HepG2 (cell line): ENCODE measurements around the gene DUSP9. TPM values are rescaled to one million over a fixed set of nuclear protein-coding genes. Genes with fewer than 3 reads are reported as not detected.

Experiments used
- ATAC-seq: fragments of 200-7000 bp; cut with Tn5 transposase; 3 replicates; pipeline ENCODE4 v1.9.1; 2020; ENCODE audit warnings: mild to moderate bottlenecking, moderate library complexity
- BruUV-seq: library from RNA; stranded (reverse); fragments of 400-500 nt; replicated peaks from 2 replicates; lab custom pipeline; 2021; lab: Mats Ljungman, UMichigan
- CTCF ChIA-PET: fragments of 300-600 bp; formaldehyde crosslinking; extraction: SDS; loops from one replicate; lab custom pipeline; 2021; ENCODE audit warnings: low total read pairs, inconsistent platforms, low intra/inter-chr PET ratio; lab: Yijun Ruan, JAX
- POLR2A ChIA-PET: fragments of 350-600 bp; sonication (Branson Sonifier 250); formaldehyde crosslinking; loops from one replicate; lab custom pipeline; 2020; ENCODE audit warnings: antibody characterized with exemption, inconsistent platforms; lab: Yijun Ruan, JAX
- DNase-seq: peaks from one replicate; pipeline ENCODE4 v3.0.0-alpha.2; 2015; ENCODE audit warnings: low spot score
- FAIRE-seq: peaks from 3 replicates; lab custom pipeline; 2011; peaks lifted over from hg19 to GRCh38; lab: Jason Lieb, UNC
- H2AFZ ChIP-seq: one replicate; pipeline ENCODE4 v1.6.1; 2011; ENCODE audit warnings: low read length, inconsistent platforms
- H3K27ac ChIP-seq: fragments of 300-600 bp; 3 replicates; pipeline ENCODE4 v1.8.0; 2011; ENCODE audit warnings: mixed run types, mild to moderate bottlenecking, mixed read lengths, low read length, inconsistent platforms; ENCODE audit not compliant: insufficient read depth; ENCODE audit errors: extremely low read length
- H3K27me3 ChIP-seq, 2 experiments: fragments of 200-600 bp in 1 of 2; 2 replicates in 1 of 2; 3 replicates in 1 of 2; pipeline versions ENCODE4 v1.6.0 to v1.8.0; 2011; ENCODE audit warnings: low read length in 2 of 2, mild to moderate bottlenecking in 2 of 2, moderate library complexity in 2 of 2, inconsistent platforms in 1 of 2; ENCODE audit not compliant: insufficient read depth in 2 of 2, control insufficient read depth in 1 of 2
- H3K36me3 ChIP-seq, 2 experiments: fragments of 200-600 bp in 1 of 2; replicated peaks in 1 of 2; 2 replicates in 1 of 2; 3 replicates in 1 of 2; pipeline versions ENCODE4 v1.5.1 to v1.8.0; 2011; ENCODE audit warnings: low read length in 2 of 2, inconsistent platforms in 1 of 2; ENCODE audit not compliant: insufficient read depth in 2 of 2, control insufficient read depth in 1 of 2
- H3K4me1 ChIP-seq: 2 replicates; pipeline ENCODE4 v1.5.1; 2012; ENCODE audit warnings: low read length, inconsistent platforms; ENCODE audit not compliant: insufficient read depth
- H3K4me2 ChIP-seq: 2 replicates; pipeline ENCODE4 v1.6.0; 2011; ENCODE audit warnings: low read depth, low read length, inconsistent platforms
- H3K4me3 ChIP-seq, 3 experiments: fragments of 200-600 bp in 1 of 3; sonication (generic), shearing (Covaris generic) in 1 of 3; replicated peaks in 1 of 3; 2 replicates each; pipeline ENCODE4 v1.5.1; 2011 to 2016; ENCODE audit warnings: low read length in 3 of 3, inconsistent platforms in 2 of 3, low read depth in 2 of 3, mild to moderate bottlenecking in 2 of 3, control low read depth in 1 of 3, mixed read lengths in 1 of 3; ENCODE audit not compliant: insufficient read depth in 1 of 3
- H3K79me2 ChIP-seq: one replicate; pipeline ENCODE4 v1.6.1; 2011; ENCODE audit warnings: low read length, inconsistent platforms; ENCODE audit not compliant: insufficient read depth
- H3K9ac ChIP-seq: 2 replicates; pipeline ENCODE4 v1.6.0; 2011; ENCODE audit warnings: mild to moderate bottlenecking, low read depth, low read length, inconsistent platforms; ENCODE audit not compliant: insufficient read depth
- H3K9me3 ChIP-seq: 2 replicates; pipeline ENCODE4 v1.5.1; 2012; ENCODE audit warnings: mild to moderate bottlenecking, low read length
- H4K20me1 ChIP-seq: 2 replicates; pipeline ENCODE4 v1.6.0; 2011; ENCODE audit warnings: inconsistent platforms, mild to moderate bottlenecking, low read length, moderate library complexity; ENCODE audit not compliant: insufficient read depth
- AGO2 ChIP-seq: fragments of 200-400 bp; formaldehyde crosslinking; optimal IDR thresholded peaks from 2 replicates; pipeline ENCODE3; 2017; ENCODE audit warnings: mild to moderate bottlenecking, low read depth, low read length, moderate library complexity
- CSRNP1 ChIP-seq: sonication (generic); formaldehyde crosslinking; IDR thresholded peaks from 2 replicates; pipeline ENCODE4 v1.8.1; 2023; ENCODE audit warnings: mild to moderate bottlenecking, missing genetic modification reagents
- ELK4 ChIP-seq: sonication (generic); formaldehyde crosslinking; IDR thresholded peaks from 2 replicates; pipeline ENCODE4 v1.9.0; 2021; ENCODE audit warnings: missing genetic modification reagents, borderline replicate concordance
- HNRNPH1 ChIP-seq: fragments of 200-400 bp; formaldehyde crosslinking; optimal IDR thresholded peaks from 2 replicates; pipeline ENCODE3; 2017; ENCODE audit warnings: mild to moderate bottlenecking, low read depth, low read length
- HOXA5 ChIP-seq: sonication (generic); formaldehyde crosslinking; IDR thresholded peaks from 2 replicates; pipeline ENCODE4 v1.4.0; 2020; ENCODE audit warnings: missing genetic modification reagents
- PAF1 ChIP-seq: IDR thresholded peaks from 2 replicates; pipeline ENCODE4 v1.6.1; 2016; ENCODE audit warnings: missing genetic modification reagents, missing compliant biosample characterization
- POLR2AphosphoS5 ChIP-seq: IDR thresholded peaks from 2 replicates; pipeline ENCODE4 v1.6.1; 2012; ENCODE audit warnings: low read depth, low read length
- SCMH1 ChIP-seq: sonication (generic); formaldehyde crosslinking; IDR thresholded peaks from 2 replicates; pipeline ENCODE4 v1.9.0; 2021; ENCODE audit warnings: missing genetic modification reagents, mild to moderate bottlenecking, borderline replicate concordance
- ZBTB33 ChIP-seq: sonication (generic); formaldehyde crosslinking; IDR thresholded peaks from 2 replicates; pipeline ENCODE4 v1.4.0; 2020; ENCODE audit warnings: missing genetic modification reagents
- ZNF44 ChIP-seq: sonication (generic); formaldehyde crosslinking; IDR thresholded peaks from 2 replicates; pipeline ENCODE4 v1.5.1; 2020; ENCODE audit warnings: mild to moderate bottlenecking, missing genetic modification reagents
- ZSCAN5A ChIP-seq: sonication (generic); formaldehyde crosslinking; IDR thresholded peaks from 2 replicates; pipeline ENCODE4 v1.8.0; 2022; ENCODE audit warnings: mild to moderate bottlenecking, missing genetic modification reagents, borderline replicate concordance
- WGBS: methylation state at CpG from one replicate; pipeline ENCODE4 v1.1.6; 2017; ENCODE audit warnings: low lambda C conversion rate; 5-methylcytosine and 5-hydroxymethylcytosine counted together
- in situ Hi-C: cut with HindIII; loops from 2 replicates; pipeline ENCODE4 v1.10.0; 2017; ENCODE audit warnings: low pct_unique_long_range_greater_than_20kb; ENCODE audit not compliant: extremely low pct_ligation_motif_present
- intact Hi-C: fragments of 100-400 bp; cut with micrococcal nuclease; formaldehyde crosslinking; loops from one replicate; pipeline ENCODE4 v1.10.0; 2022; ENCODE audit not compliant: unreplicated experiment
- polyA plus RNA-seq, 8 experiments: library from polyadenylated mRNA; depleted of rRNA in 3 of 8; stranded (reverse) in 7 of 8; unstranded in 1 of 8; fragments of >200 nt; fragmentation: Illumina TruSeq in 4 of 8; extraction: Trizol in 4 of 8; gene quantifications; 2 replicates each; pipeline versions ENCODE4 v1.2.1 to v1.2.3, GENCODE V29; 2011 to 2016; ENCODE audit warnings: low read depth in 4 of 8, missing spikeins in 1 of 8, mixed read lengths in 1 of 8; ENCODE audit not compliant: insufficient read depth in 1 of 8
- total RNA-seq, 5 experiments: library from RNA; depleted of rRNA; stranded (reverse); fragments of >200 nt; fragmentation: Illumina TruSeq; extraction: Trizol; gene quantifications; 2 replicates each; pipeline ENCODE4 v1.2.3, GENCODE V29; 2016; ENCODE audit warnings: low read depth in 1 of 5

DUSP9 gene
- total and polyA plus RNA-seq, 2 of the 13 experiments (the other 11 are each of a cell fraction or from before 2014, with no cell fraction given) = 235 to 435 TPM

GRCh38 chrX:153649915-153650782 lies 3.1 kb downstream of the DUSP9 start (continued):
- TF ChIP-seq ELK4 (CRISPR knock-in tag) (no peak), SCMH1 (CRISPR knock-in tag) (no peak), ZNF44 (no peak), PAF1 (CRISPR knock-in tag) (peak; percentile 43; the same call in 1 of the 2 replicates), ZBTB33 (CRISPR knock-in tag) (peak; percentile 63)
- TF ChIP-seq, all 625 proteins: peak for 11

GRCh38 chrX:153650959-153651358 lies 4.0 kb downstream of the DUSP9 start:
- DNase-seq (no peak), FAIRE-seq (no peak), ATAC-seq (no peak)
- peaks cover 22% of the 10 kb centered on the region for H3K79me2 ChIP-seq
- H2AFZ ChIP-seq = no peak overlapping the region
- H3K4me3 ChIP-seq = no peak overlapping the region
- peaks cover 38% of the 10 kb centered on the region for H3K4me1 ChIP-seq
- 83% methylated on average over 4 of the region's 13 CpGs for WGBS
- intact Hi-C loops = no loop called here
- ChIA-PET POLR2A (interaction anchor here (3.3 to 15.1 kb wide), 4 partner anchors 9 to 39 kb away, joined by 10 to 596 read pairs (median 83); no protein-coding TSS in a partner anchor), CTCF (no interaction called here)
- no peaks in the 10 kb centered on the region; a peak in 1 of 5 replicates for H3K27me3 ChIP-seq
- no peak overlapping the region for H3K9ac ChIP-seq
- H4K20me1 ChIP-seq = peaks cover 14% of the 10 kb centered on the region; the same call in 1 of the 2 replicates
- no TSS peak for BruUV-seq
- H3K36me3 ChIP-seq = peaks cover 0 to 3% of the 10 kb centered on the region in 2 experiments; a peak in 1 of 5 replicates
- in situ Hi-C loops = loop anchor here (25.0 kb wide), 1 partner anchor 689 kb away; no protein-coding TSS in a partner anchor
- H3K27ac ChIP-seq = no peak overlapping the region
- H3K9me3 ChIP-seq = no peaks in the 10 kb centered on the region
- H3K4me2 ChIP-seq = no peak overlapping the region
- TF ChIP-seq HOXA5 (CRISPR knock-in tag) (no peak), POLR2AphosphoS5 (0 out of 2 replicates have a peak, but pooled peaks have one; percentile 2), HNRNPH1 (no peak), ZSCAN5A (CRISPR knock-in tag) (no peak), CSRNP1 (CRISPR knock-in tag) (no peak), AGO2 (peak; percentile 20)
